ENCODE results near the gene TBC1D4. TPM values are rescaled to one million over a fixed set of nuclear protein-coding genes. Genes with fewer than 3 reads are reported as not detected.

Gene TBC1D4, protein sequence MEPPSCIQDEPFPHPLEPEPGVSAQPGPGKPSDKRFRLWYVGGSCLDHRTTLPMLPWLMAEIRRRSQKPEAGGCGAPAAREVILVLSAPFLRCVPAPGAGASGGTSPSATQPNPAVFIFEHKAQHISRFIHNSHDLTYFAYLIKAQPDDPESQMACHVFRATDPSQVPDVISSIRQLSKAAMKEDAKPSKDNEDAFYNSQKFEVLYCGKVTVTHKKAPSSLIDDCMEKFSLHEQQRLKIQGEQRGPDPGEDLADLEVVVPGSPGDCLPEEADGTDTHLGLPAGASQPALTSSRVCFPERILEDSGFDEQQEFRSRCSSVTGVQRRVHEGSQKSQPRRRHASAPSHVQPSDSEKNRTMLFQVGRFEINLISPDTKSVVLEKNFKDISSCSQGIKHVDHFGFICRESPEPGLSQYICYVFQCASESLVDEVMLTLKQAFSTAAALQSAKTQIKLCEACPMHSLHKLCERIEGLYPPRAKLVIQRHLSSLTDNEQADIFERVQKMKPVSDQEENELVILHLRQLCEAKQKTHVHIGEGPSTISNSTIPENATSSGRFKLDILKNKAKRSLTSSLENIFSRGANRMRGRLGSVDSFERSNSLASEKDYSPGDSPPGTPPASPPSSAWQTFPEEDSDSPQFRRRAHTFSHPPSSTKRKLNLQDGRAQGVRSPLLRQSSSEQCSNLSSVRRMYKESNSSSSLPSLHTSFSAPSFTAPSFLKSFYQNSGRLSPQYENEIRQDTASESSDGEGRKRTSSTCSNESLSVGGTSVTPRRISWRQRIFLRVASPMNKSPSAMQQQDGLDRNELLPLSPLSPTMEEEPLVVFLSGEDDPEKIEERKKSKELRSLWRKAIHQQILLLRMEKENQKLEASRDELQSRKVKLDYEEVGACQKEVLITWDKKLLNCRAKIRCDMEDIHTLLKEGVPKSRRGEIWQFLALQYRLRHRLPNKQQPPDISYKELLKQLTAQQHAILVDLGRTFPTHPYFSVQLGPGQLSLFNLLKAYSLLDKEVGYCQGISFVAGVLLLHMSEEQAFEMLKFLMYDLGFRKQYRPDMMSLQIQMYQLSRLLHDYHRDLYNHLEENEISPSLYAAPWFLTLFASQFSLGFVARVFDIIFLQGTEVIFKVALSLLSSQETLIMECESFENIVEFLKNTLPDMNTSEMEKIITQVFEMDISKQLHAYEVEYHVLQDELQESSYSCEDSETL (N-terminal part only)
- polyA plus RNA-seq (2.9 and 3.9 TPM in 2 replicates), polyA minus RNA-seq (5.2 and 5.4 TPM in 2 replicates)

DNA sequence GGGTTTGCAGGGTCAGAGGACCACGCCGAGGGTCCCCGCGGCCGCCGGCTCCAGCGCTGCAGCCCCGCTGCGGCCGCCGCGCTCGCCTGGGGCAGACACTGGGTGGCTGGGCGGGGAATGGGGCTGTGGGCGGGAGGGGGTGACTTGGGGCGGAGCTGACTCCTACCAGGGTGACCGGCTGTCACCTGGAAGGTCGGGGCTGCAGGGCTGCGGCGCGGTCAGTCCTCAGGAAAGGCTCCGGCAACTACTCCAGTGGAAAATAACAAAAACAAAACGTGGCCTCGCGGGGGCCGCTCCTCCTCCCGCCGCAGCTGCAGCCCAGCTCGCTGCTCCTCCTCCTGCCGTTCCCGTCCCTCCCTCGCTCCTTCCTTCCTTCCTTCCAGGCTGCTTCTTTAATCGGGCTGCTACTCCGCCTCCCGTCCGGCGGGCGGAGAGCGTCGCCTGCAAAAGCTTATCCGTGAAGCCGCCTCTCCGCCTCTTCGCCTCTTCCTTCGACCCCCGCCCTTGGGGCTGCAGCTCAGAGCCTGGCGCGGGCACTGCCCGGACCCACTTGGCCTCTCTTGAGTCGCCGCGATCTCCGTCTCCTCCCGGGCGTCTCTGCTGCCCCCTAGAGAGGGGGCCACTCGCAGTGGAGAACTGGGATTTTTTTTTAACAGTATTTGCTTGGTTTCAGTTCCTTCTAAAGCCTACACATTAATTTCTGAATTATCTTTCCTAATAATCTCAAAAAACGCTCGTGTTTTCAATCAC is at the start of gene TBC1D4:
TSS of gene TBC1D4 (minus strand) at position 100 of the 750 bp plus-strand sequence. CDS start 402 bp downstream, outside the sequence.
- Histone ChIP-seq H3K27ac (ENCODE audit: low read length) (no peak within 1 kb of the TSS), H3K36me3 (ENCODE audit: insufficient read depth, low read length) (no peaks in the 10 kb centered on the region), H3F3A (ENCODE audit: insufficient read depth, low read length, poor library complexity, severe bottlenecking) (no peaks in the 10 kb centered on the region), H3K79me2 (replicated peaks; ENCODE audit: insufficient read depth, low read length) (no peaks in the 10 kb centered on the region), H4K20me1 (ENCODE audit: insufficient read depth) (no peaks in the 10 kb centered on the region), H3K9me2 (ENCODE audit: insufficient read depth, low read length) (no peaks in the 10 kb centered on the region), H3K9me3 (ENCODE audit: low read length) (no peaks in the 10 kb centered on the region), H2AFZ (ENCODE audit: low read depth, low read length) (peak within 1 kb of the TSS; percentile 25), H3K27me3 (ENCODE audit: insufficient read depth, low read depth, low read length) (peaks cover 14% of the 10 kb centered on the region), H3K4me2 (ENCODE audit: low read length) (peak within 1 kb of the TSS; percentile 60), H3K4me3 (ENCODE audit: low read length) (peak within 1 kb of the TSS; percentile 82), H3K9ac (ENCODE audit: low read length) (peak within 1 kb of the TSS; percentile 48)
- no peak for TF ChIP-seq TAF1 (IDR thresholded peaks at IDR 0.05; ENCODE audit: low read depth)
- peak; percentile 69 for TF ChIP-seq RAD21 (conservative IDR thresholded peaks at IDR 0.05)
- TF ChIP-seq SMC3 (conservative IDR thresholded peaks at IDR 0.05; ENCODE audit: poor library complexity): peak; percentile 66
- TF ChIP-seq, protein P1, sequence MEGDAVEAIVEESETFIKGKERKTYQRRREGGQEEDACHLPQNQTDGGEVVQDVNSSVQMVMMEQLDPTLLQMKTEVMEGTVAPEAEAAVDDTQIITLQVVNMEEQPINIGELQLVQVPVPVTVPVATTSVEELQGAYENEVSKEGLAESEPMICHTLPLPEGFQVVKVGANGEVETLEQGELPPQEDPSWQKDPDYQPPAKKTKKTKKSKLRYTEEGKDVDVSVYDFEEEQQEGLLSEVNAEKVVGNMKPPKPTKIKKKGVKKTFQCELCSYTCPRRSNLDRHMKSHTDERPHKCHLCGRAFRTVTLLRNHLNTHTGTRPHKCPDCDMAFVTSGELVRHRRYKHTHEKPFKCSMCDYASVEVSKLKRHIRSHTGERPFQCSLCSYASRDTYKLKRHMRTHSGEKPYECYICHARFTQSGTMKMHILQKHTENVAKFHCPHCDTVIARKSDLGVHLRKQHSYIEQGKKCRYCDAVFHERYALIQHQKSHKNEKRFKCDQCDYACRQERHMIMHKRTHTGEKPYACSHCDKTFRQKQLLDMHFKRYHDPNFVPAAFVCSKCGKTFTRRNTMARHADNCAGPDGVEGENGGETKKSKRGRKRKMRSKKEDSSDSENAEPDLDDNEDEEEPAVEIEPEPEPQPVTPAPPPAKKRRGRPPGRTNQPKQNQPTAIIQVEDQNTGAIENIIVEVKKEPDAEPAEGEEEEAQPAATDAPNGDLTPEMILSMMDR (IDR thresholded peaks at IDR 0.05; ENCODE audit: poor library complexity, severe bottlenecking): peak; percentile 87
- no peak for TF ChIP-seq EP300 (conservative IDR thresholded peaks at IDR 0.05; ENCODE audit: poor library complexity, severe bottlenecking)
- TF ChIP-seq EZH2 (IDR thresholded peaks at IDR 0.05; ENCODE audit: borderline replicate concordance, insufficient read depth, low read length, poor library complexity, severe bottlenecking): no peak
- TF ChIP-seq POLR2AphosphoS5 (IDR thresholded peaks at IDR 0.05): peak; percentile 33
- TF ChIP-seq, protein P2, sequence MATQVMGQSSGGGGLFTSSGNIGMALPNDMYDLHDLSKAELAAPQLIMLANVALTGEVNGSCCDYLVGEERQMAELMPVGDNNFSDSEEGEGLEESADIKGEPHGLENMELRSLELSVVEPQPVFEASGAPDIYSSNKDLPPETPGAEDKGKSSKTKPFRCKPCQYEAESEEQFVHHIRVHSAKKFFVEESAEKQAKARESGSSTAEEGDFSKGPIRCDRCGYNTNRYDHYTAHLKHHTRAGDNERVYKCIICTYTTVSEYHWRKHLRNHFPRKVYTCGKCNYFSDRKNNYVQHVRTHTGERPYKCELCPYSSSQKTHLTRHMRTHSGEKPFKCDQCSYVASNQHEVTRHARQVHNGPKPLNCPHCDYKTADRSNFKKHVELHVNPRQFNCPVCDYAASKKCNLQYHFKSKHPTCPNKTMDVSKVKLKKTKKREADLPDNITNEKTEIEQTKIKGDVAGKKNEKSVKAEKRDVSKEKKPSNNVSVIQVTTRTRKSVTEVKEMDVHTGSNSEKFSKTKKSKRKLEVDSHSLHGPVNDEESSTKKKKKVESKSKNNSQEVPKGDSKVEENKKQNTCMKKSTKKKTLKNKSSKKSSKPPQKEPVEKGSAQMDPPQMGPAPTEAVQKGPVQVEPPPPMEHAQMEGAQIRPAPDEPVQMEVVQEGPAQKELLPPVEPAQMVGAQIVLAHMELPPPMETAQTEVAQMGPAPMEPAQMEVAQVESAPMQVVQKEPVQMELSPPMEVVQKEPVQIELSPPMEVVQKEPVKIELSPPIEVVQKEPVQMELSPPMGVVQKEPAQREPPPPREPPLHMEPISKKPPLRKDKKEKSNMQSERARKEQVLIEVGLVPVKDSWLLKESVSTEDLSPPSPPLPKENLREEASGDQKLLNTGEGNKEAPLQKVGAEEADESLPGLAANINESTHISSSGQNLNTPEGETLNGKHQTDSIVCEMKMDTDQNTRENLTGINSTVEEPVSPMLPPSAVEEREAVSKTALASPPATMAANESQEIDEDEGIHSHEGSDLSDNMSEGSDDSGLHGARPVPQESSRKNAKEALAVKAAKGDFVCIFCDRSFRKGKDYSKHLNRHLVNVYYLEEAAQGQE (IDR thresholded peaks at IDR 0.05; ENCODE audit: borderline replicate concordance): no peak
- peak; percentile 31 for TF ChIP-seq MXI1 (conservative IDR thresholded peaks at IDR 0.05; ENCODE audit: poor library complexity, severe bottlenecking)
